ENCODE results near the gene IL11RA. TPM values are rescaled to one million over a fixed set of nuclear protein-coding genes. Genes with fewer than 3 reads are reported as not detected.
"Not testable (repeated sequence)": the region's sequence is repeated elsewhere in the genome, so short reads cannot be mapped to it uniquely, and the experiment has no call there.

The IL11RA gene
- total RNA-seq, 1 donor from 2014 or later: 50.3 TPM

DNA sequence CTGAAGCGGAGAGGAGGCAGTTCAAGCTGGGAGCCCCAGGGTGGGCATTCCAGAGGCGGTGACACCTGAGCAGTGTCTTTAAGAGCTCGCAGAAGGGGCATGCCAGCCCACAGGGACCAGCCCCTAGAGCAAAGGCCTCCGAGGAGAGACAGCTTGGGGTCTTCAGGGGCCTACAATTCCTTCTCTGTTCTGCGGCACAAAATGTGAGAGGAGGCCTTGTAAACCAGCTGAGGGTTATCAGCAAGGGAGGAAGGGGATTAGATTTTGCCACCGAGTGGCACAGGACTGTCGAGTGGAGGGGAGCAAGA lies 13.9 kb upstream of the IL11RA start:
- peak overlapping the region; percentile 76 to 79 for H3K27ac ChIP-seq
- H3K9me3 ChIP-seq: no peaks in the 10 kb centered on the region
- peaks cover 0 to 13% of the 10 kb centered on the region in 2 donors for H3K4me1 ChIP-seq
- TF ChIP-seq, protein P1, sequence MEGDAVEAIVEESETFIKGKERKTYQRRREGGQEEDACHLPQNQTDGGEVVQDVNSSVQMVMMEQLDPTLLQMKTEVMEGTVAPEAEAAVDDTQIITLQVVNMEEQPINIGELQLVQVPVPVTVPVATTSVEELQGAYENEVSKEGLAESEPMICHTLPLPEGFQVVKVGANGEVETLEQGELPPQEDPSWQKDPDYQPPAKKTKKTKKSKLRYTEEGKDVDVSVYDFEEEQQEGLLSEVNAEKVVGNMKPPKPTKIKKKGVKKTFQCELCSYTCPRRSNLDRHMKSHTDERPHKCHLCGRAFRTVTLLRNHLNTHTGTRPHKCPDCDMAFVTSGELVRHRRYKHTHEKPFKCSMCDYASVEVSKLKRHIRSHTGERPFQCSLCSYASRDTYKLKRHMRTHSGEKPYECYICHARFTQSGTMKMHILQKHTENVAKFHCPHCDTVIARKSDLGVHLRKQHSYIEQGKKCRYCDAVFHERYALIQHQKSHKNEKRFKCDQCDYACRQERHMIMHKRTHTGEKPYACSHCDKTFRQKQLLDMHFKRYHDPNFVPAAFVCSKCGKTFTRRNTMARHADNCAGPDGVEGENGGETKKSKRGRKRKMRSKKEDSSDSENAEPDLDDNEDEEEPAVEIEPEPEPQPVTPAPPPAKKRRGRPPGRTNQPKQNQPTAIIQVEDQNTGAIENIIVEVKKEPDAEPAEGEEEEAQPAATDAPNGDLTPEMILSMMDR (IDR thresholded peaks at IDR 0.05): no peak
- intact Hi-C loops (cut with DNase I): no loop called here
- peak overlapping the region; percentile 61 to 83 for H3K4me3 ChIP-seq
- no peaks in the 10 kb centered on the region for H3K27me3 ChIP-seq
- no peak for DNase-seq (ENCODE audit: low spot score in 2 of 2)
- no peaks in the 10 kb centered on the region for H3K36me3 ChIP-seq

DNA sequence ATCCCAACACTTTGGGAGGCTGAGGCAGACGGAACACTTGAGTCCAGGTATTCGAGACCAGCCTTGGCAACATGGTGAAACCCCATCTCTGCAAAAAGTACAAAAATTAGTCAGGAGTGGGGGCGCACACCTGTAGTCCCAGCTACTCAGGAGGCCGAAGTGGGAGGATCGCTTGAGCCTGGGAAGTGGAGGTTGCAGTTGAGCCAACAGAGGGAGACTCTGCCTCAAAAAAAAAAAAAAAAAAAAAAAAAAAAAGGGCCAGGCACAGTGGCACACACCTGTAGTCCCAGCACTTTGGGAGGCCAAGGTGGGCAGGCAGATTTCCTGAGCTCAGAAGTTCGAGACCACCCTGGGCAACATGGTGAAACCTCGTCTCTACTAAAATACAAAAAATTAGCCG lies 12.7 kb upstream of the IL11RA start:
- DNase-seq (ENCODE audit: low spot score in 2 of 2); intact Hi-C loops (cut with DNase I); H3K27ac ChIP-seq; H3K9me3 ChIP-seq; H3K36me3 ChIP-seq; H3K4me3 ChIP-seq; H3K27me3 ChIP-seq: not testable (repeated sequence)
- peaks cover 0 to 13% of the 10 kb centered on the region in 2 donors for H3K4me1 ChIP-seq

DNA sequence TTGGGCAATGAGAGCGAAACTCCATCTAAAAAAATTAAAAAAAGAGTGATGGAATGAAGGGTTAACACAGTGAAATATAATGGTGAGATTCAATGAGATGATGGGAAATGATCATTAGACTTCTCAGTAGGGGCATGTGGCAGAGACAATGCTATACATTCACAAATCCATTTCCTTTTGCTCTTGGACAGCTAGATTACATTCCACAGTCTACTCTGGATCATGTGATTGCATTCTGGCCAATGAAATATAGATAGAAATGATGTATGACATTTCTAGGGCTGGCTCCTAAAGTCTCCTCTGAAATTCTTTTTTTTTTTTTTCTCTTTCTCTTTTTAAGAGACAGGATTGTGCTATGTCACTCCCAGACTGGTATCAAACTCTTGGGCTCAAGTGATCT lies 9.3 kb upstream of the IL11RA start:
- TF ChIP-seq, protein P1 (IDR thresholded peaks at IDR 0.05): no peak
- intact Hi-C loops (cut with DNase I): no loop called here
- DNase-seq (ENCODE audit: low spot score in 2 of 2): no peak
- Histone ChIP-seq H3K27me3 (no peaks in the 10 kb centered on the region), H3K27ac (no peak overlapping the region), H3K9me3 (no peaks in the 10 kb centered on the region), H3K36me3 (no peaks in the 10 kb centered on the region), H3K4me3 (no peak overlapping the region), H3K4me1 (peaks cover 11 to 12% of the 10 kb centered on the region in 2 donors)

DNA sequence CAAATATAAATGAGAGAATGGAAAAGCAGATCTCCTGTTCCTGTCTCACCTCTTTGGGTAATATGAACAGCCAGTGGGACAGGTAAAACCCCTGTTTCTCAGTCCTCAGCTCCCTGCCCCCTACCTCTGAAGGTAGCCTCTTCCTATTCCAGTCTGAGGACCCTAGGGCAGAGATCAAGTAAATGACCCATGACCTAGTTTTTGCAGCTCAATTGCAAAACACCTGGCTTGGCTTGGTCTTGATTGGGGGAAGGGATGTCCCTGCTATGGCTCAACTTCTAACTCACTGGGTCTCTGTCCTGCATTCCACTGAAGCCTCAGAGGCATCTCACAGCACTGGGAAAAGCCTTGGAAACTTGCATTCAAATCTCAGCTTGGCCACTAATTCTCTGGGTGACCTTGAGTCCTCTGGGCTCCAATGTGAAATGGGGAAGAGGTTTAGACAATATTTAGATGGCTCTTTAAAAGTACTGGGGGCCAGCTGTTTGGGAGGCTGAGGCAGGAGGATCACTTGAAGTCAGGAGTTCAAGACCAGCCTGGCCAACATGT lies 7.1 kb upstream of the IL11RA start:
- H3K27ac ChIP-seq: no peak overlapping the region
- TF ChIP-seq, protein P1 (IDR thresholded peaks at IDR 0.05): no peak
- peaks cover 17 to 18% of the 10 kb centered on the region in 2 donors for H3K36me3 ChIP-seq
- H3K9me3 ChIP-seq: no peaks in the 10 kb centered on the region
- DNase-seq (ENCODE audit: low spot score in 2 of 2): no peak
- intact Hi-C loops (cut with DNase I): loop anchor here (5.0 kb wide), 1 partner anchor 517 kb away; the partner anchor contains the start of gene UNC13B
- peaks cover 17 to 21% of the 10 kb centered on the region in 2 donors for H3K4me1 ChIP-seq
- H3K27me3 ChIP-seq: no peaks in the 10 kb centered on the region
- H3K4me3 ChIP-seq: no peak overlapping the region

DNA sequence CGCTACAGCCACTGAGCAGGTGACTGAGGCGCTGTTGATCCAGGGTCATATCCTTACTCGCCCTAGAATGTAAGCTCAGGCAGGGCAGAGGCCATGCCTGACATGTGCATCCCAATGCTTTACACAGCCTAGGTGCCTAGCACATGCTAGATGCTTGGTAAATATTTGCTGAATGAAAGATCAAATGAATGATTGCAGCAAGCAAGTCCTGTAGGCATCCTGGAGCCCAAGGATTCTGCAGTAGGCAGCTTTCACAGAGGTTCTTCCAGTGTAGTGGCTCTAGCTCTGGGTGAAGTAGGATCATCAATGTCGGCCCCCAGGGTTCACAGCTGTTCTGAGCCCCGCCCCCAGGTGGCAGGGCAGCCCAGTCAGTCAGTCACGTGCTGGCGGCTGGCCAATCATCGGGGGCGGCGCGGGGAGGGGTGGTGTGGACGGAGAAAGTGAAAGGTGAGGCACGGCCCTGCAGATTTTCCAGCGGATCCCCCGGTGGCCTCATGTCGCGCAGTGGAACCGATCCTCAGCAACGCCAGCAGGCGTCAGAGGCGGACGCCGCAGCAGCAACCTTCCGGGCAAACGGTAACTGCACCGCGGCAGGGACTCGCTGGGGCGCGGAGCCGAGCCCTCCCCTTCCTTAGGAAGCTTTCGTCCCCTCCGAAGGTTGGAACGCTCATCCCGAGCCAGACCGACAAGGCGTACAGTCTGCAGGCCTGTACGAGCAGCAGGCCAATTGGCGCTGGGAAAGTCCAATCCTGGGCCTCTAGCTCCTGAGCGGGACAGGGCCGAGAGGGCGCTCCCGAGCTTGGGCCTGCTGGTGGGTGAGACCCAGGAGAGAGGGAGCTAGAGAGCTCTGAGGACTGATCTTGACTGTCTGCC lies 5.5 kb upstream of the IL11RA start, which contains the start of gene GALT:
TSS of gene GALT (plus strand) at position 465 of the 873 bp plus-strand sequence. CDS start at position 495, 30 bp downstream.
- Histone ChIP-seq H3K27me3 (no peaks in the 10 kb centered on the region), H3K27ac (peak within 1 kb of the TSS; percentile 80 to 83), H3K4me3 (peak within 1 kb of the TSS; percentile 69 to 80), H3K36me3 (peaks cover 17 to 21% of the 10 kb centered on the region in 2 donors), H3K4me1 (peaks cover 17 to 26% of the 10 kb centered on the region in 2 donors), H3K9me3 (no peaks in the 10 kb centered on the region)
- TF ChIP-seq, protein P1 (IDR thresholded peaks at IDR 0.05): peak; percentile 26 to 51 (median 35)
- DNase-seq (ENCODE audit: low spot score in 2 of 2): peak; percentile 90 to 97
- intact Hi-C loops (cut with DNase I): loop anchor here (1.0 to 5.0 kb wide), 4 partner anchors 9 to 516 kb away; partner anchors contain the start of genes DCTN3, SIGMAR1 and UNC13B

DNA sequence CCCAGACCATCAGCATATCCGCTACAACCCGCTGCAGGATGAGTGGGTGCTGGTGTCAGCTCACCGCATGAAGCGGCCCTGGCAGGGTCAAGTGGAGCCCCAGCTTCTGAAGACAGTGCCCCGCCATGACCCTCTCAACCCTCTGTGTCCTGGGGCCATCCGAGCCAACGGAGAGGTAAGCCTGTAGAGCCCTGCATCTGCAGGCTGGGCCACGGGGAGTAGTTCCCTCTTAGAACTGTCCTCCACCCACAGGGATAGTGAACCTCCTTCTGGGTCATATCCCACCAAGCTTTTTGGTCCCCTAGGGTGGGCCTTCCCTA lies 4.9 kb upstream of the IL11RA start:
- intact Hi-C loops (cut with DNase I): loop anchor here (2.0 to 5.0 kb wide), 3 partner anchors 18 to 515 kb away; partner anchors contain the start of genes DCTN3 and UNC13B
- Histone ChIP-seq H3K4me1 (peaks cover 17 to 32% of the 10 kb centered on the region in 2 donors), H3K27me3 (no peaks in the 10 kb centered on the region)

More for the DNA sequence above, 4.9 kb upstream of the IL11RA start:
- peaks cover 17 to 21% of the 10 kb centered on the region in 2 donors for H3K36me3 ChIP-seq
- H3K4me3 ChIP-seq: peak overlapping the region; percentile 69 to 80
- H3K9me3 ChIP-seq: no peaks in the 10 kb centered on the region
- TF ChIP-seq, protein P1 (IDR thresholded peaks at IDR 0.05): no peak
- no peak for DNase-seq (ENCODE audit: low spot score in 2 of 2)
- H3K27ac ChIP-seq: peak overlapping the region; percentile 80 to 83

Measured in ascending aorta (tissue), 2 donors.